ENCODE measurements around the gene GPR141. TPM values are rescaled to one million over a fixed set of nuclear protein-coding genes. Genes with fewer than 3 reads are reported as not detected.

GPR141 gene
- total and polyA plus RNA-seq, 2 of the 13 experiments (the other 11 are each of a cell fraction or from before 2014, with no cell fraction given), result not detected

DNA sequence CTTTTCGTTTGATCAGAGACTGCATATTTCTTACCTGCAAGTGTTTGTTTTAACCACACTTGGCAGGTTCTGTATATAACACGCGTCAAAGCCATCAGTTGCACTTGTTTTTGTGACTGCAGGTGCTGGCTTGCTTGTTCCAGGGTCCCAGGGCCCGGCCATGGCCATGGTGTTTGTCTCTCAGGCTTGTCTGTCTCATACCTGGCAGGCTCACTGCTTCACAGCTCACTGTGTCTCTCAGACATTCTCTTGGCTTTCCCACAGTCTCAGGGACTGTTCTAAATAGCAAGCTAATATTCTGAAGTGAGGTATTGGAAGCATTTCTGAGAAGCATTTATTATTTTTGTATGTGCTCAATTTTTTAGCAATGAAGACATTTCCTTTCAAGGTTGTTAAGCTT, 46.9 kb downstream of the GPR141 start:
- H3K4me3 ChIP-seq (replicated peaks in 1 of 3; ENCODE audit: insufficient read depth in 1 of 3, low read depth in 2 of 3, low read length in 3 of 3), result no peak overlapping the region
- no peak overlapping the region for H3K4me2 ChIP-seq (ENCODE audit: low read depth, low read length)
- H3K36me3 ChIP-seq (replicated peaks in 1 of 2; ENCODE audit: control insufficient read depth in 1 of 2, insufficient read depth in 2 of 2, low read length in 2 of 2), result no peaks in the 10 kb centered on the region
- no peaks in the 10 kb centered on the region for H3K9me3 ChIP-seq (ENCODE audit: low read length)
- H3K4me1 ChIP-seq (ENCODE audit: insufficient read depth, low read length), result no peaks in the 10 kb centered on the region
- no peak overlapping the region for H3K27ac ChIP-seq (ENCODE audit: extremely low read length, insufficient read depth, low read length)
- ChIA-PET CTCF (ENCODE audit: low intra/inter-chr PET ratio, low total read pairs) (no interaction called here), POLR2A (no interaction called here)
- WGBS (ENCODE audit: low lambda C conversion rate), result 5% methylated on average over 4 of the region's 4 CpGs
- H3K79me2 ChIP-seq (ENCODE audit: insufficient read depth, low read length), result no peaks in the 10 kb centered on the region
- H3K27me3 ChIP-seq (ENCODE audit: control insufficient read depth in 1 of 2, insufficient read depth in 2 of 2, low read length in 2 of 2), result no peaks in the 10 kb centered on the region
- DNase-seq (ENCODE audit: low spot score) (no peak), ATAC-seq (no peak), FAIRE-seq (no peak)
- intact Hi-C loops (cut with micrococcal nuclease; ENCODE audit: unreplicated experiment) (loop anchor here (5.0 kb wide), 1 partner anchor 523 kb away; no protein-coding TSS in a partner anchor), in situ Hi-C loops (cut with HindIII; ENCODE audit: extremely low pct_ligation_motif_present, low pct_unique_long_range_greater_than_20kb) (no loop called here)
- BruUV-seq (replicated peaks), result no TSS peak
- H3K9ac ChIP-seq (ENCODE audit: insufficient read depth, low read depth, low read length), result no peak overlapping the region
- H2AFZ ChIP-seq (ENCODE audit: low read length), result no peak overlapping the region
- H4K20me1 ChIP-seq (ENCODE audit: insufficient read depth, low read length), result no peaks in the 10 kb centered on the region
- TF ChIP-seq ZBTB7B (CRISPR knock-in tag; IDR thresholded peaks at IDR 0.05), result no peak
- no peak for TF ChIP-seq TBX2 (CRISPR knock-in tag; IDR thresholded peaks at IDR 0.05; ENCODE audit: borderline replicate concordance)
- TF ChIP-seq, protein P1, sequence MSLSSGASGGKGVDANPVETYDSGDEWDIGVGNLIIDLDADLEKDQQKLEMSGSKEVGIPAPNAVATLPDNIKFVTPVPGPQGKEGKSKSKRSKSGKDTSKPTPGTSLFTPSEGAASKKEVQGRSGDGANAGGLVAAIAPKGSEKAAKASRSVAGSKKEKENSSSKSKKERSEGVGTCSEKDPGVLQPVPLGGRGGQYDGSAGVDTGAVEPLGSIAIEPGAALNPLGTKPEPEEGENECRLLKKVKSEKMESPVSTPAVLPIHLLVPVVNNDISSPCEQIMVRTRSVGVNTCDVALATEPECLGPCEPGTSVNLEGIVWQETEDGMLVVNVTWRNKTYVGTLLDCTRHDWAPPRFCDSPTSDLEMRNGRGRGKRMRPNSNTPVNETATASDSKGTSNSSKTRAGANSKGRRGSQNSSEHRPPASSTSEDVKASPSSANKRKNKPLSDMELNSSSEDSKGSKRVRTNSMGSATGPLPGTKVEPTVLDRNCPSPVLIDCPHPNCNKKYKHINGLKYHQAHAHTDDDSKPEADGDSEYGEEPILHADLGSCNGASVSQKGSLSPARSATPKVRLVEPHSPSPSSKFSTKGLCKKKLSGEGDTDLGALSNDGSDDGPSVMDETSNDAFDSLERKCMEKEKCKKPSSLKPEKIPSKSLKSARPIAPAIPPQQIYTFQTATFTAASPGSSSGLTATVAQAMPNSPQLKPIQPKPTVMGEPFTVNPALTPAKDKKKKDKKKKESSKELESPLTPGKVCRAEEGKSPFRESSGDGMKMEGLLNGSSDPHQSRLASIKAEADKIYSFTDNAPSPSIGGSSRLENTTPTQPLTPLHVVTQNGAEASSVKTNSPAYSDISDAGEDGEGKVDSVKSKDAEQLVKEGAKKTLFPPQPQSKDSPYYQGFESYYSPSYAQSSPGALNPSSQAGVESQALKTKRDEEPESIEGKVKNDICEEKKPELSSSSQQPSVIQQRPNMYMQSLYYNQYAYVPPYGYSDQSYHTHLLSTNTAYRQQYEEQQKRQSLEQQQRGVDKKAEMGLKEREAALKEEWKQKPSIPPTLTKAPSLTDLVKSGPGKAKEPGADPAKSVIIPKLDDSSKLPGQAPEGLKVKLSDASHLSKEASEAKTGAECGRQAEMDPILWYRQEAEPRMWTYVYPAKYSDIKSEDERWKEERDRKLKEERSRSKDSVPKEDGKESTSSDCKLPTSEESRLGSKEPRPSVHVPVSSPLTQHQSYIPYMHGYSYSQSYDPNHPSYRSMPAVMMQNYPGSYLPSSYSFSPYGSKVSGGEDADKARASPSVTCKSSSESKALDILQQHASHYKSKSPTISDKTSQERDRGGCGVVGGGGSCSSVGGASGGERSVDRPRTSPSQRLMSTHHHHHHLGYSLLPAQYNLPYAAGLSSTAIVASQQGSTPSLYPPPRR (CRISPR knock-in tag; IDR thresholded peaks at IDR 0.05; ENCODE audit: borderline replicate concordance), result no peak
- TF ChIP-seq, protein P2, sequence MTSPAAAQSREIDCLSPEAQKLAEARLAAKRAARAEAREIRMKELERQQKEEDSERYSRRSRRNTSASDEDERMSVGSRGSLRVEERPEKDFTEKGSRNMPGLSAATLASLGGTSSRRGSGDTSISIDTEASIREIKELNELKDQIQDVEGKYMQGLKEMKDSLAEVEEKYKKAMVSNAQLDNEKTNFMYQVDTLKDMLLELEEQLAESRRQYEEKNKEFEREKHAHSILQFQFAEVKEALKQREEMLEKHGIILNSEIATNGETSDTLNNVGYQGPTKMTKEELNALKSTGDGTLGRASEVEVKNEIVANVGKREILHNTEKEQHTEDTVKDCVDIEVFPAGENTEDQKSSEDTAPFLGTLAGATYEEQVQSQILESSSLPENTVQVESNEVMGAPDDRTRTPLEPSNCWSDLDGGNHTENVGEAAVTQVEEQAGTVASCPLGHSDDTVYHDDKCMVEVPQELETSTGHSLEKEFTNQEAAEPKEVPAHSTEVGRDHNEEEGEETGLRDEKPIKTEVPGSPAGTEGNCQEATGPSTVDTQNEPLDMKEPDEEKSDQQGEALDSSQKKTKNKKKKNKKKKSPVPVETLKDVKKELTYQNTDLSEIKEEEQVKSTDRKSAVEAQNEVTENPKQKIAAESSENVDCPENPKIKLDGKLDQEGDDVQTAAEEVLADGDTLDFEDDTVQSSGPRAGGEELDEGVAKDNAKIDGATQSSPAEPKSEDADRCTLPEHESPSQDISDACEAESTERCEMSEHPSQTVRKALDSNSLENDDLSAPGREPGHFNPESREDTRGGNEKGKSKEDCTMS (CRISPR knock-in tag; conservative IDR thresholded peaks at IDR 0.05), result no peak
- TF ChIP-seq MAFK (conservative IDR thresholded peaks at IDR 0.05 in 1 of 2, IDR thresholded peaks at IDR 0.05 in 1 of 2; ENCODE audit: low read length in 2 of 2), result no peak
- TF ChIP-seq, protein P3, sequence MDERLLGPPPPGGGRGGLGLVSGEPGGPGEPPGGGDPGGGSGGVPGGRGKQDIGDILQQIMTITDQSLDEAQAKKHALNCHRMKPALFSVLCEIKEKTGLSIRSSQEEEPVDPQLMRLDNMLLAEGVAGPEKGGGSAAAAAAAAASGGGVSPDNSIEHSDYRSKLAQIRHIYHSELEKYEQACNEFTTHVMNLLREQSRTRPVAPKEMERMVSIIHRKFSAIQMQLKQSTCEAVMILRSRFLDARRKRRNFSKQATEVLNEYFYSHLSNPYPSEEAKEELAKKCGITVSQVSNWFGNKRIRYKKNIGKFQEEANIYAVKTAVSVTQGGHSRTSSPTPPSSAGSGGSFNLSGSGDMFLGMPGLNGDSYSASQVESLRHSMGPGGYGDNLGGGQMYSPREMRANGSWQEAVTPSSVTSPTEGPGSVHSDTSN (CRISPR knock-in tag; IDR thresholded peaks at IDR 0.05), result no peak
